PC-9 (cell line): ENCODE data around the gene LSR. TPM values are rescaled to one million over a fixed set of nuclear protein-coding genes. Genes with fewer than 3 reads are reported as not detected.

Experiments used
- BruUV-seq: library from RNA; stranded (reverse); fragments of 400-500 nt; replicated peaks from 2 replicates; lab custom pipeline; 2021; lab: Mats Ljungman, UMichigan
- CTCF ChIA-PET: fragments of 300-600 bp; sonication (Branson Sonifier 250); formaldehyde crosslinking; loops from one replicate; lab custom pipeline; 2022; ENCODE audit warnings: antibody characterized with exemption; lab: Charles Lee
- POLR2A ChIA-PET: fragments of 300-600 bp; sonication (Branson Sonifier 250); formaldehyde crosslinking; loops from one replicate; lab custom pipeline; 2022; ENCODE audit warnings: antibody characterized with exemption; ENCODE audit not compliant: unreplicated experiment; lab: Charles Lee
- DNase-seq, 2 experiments: peaks; one replicate each; pipeline versions ENCODE4 v3.0.0 to v3.0.0-alpha.2; 2015 to 2022; ENCODE audit warnings: mixed read lengths in 1 of 2
- H2AFZ ChIP-seq: fragments of 200-600 bp; sonication (generic); 2 replicates; pipeline ENCODE4 v1.8.1; 2017; ENCODE audit warnings: antibody characterized with exemption
- H3F3A ChIP-seq: fragments of 200-600 bp; sonication (generic); 2 replicates; pipeline ENCODE4 v1.8.1; 2017; ENCODE audit warnings: antibody characterized with exemption, mild to moderate bottlenecking, low read depth; ENCODE audit not compliant: insufficient read depth
- H3K27ac ChIP-seq: fragments of 200-600 bp; sonication (generic); 2 replicates; pipeline ENCODE4 v1.6.1; 2016; ENCODE audit warnings: mixed run types
- H3K27me3 ChIP-seq: fragments of 200-600 bp; sonication (generic); 2 replicates; pipeline ENCODE4 v1.6.1; 2016; ENCODE audit warnings: low read depth, mixed run types; ENCODE audit not compliant: insufficient read depth
- H3K36me3 ChIP-seq: fragments of 200-600 bp; sonication (generic); 2 replicates; pipeline ENCODE4 v1.6.1; 2016; ENCODE audit warnings: low read depth, mixed run types
- H3K4me1 ChIP-seq: fragments of 200-600 bp; sonication (generic); replicated peaks from 2 replicates; pipeline ENCODE4 v1.6.1; 2016; ENCODE audit warnings: mixed run types; ENCODE audit not compliant: insufficient read depth
- H3K4me2 ChIP-seq: fragments of 200-600 bp; sonication (generic); 2 replicates; pipeline ENCODE4 v1.6.1; 2017; ENCODE audit warnings: mixed run types
- H3K4me3 ChIP-seq: fragments of 200-600 bp; sonication (generic); 2 replicates; pipeline ENCODE4 v1.6.1; 2016; ENCODE audit warnings: mixed run types
- H3K79me2 ChIP-seq: fragments of 200-600 bp; sonication (generic); 2 replicates; pipeline ENCODE4 v1.6.1; 2017; ENCODE audit warnings: low read depth, mixed run types
- H3K9me2 ChIP-seq: fragments of 200-600 bp; sonication (generic); 2 replicates; pipeline ENCODE4 v1.8.1; 2017; ENCODE audit warnings: mild to moderate bottlenecking; ENCODE audit not compliant: insufficient read depth
- H3K9me3 ChIP-seq: fragments of 200-600 bp; sonication (generic); 2 replicates; pipeline ENCODE4 v1.8.1; 2016; ENCODE audit warnings: low read depth; ENCODE audit not compliant: insufficient read depth
- H4K20me1 ChIP-seq: fragments of 200-600 bp; sonication (generic); 2 replicates; pipeline ENCODE4 v1.8.1; 2017; ENCODE audit not compliant: insufficient read depth
- CTCF ChIP-seq: fragments of 200-600 bp; sonication (generic); conservative IDR thresholded peaks from 2 replicates; pipeline ENCODE4 v1.6.1; 2017; ENCODE audit warnings: mixed run types, antibody characterized with exemption, mild to moderate bottlenecking, moderate library complexity
- EZH2 ChIP-seq: fragments of 200-600 bp; sonication (generic); IDR thresholded peaks from 2 replicates; pipeline ENCODE4 v1.8.0; 2017; ENCODE audit warnings: antibody characterized with exemption, low read depth
- intact Hi-C: fragments of 100-400 bp; cut with micrococcal nuclease; formaldehyde crosslinking; loops from one replicate; pipeline ENCODE4 v1.10.0; 2022; ENCODE audit not compliant: unreplicated experiment
- total RNA-seq: library from RNA; stranded (reverse); gene quantifications from 2 replicates; pipeline ENCODE4 v1.2.3, GENCODE V29; 2021

The LSR gene
- total RNA-seq, 1 experiment from 2014 or later = 145 TPM

GRCh38 chr19:35260694-35261304 is 12.0 kb downstream of the LSR start:
- intact Hi-C loops = no loop called here
- no peak overlapping the region for H3K4me3 ChIP-seq
- H3K4me1 ChIP-seq = no peaks in the 10 kb centered on the region
- ChIA-PET POLR2A (no interaction called here), CTCF (interaction anchor here (0.6 to 0.7 kb wide), 2 partner anchors 9 to 118 kb away, joined by 3 to 7 read pairs; partner anchors contain the start of gene FXYD7)
- H4K20me1 ChIP-seq = peaks cover 23% of the 10 kb centered on the region
- peaks cover 75% of the 10 kb centered on the region for H3F3A ChIP-seq
- peaks cover 12% of the 10 kb centered on the region for H3K36me3 ChIP-seq
- no peaks in the 10 kb centered on the region for H3K27me3 ChIP-seq
- H3K79me2 ChIP-seq = peaks cover 9% of the 10 kb centered on the region; the same call in 1 of the 2 replicates
- no TSS peak for BruUV-seq
- no peaks in the 10 kb centered on the region for H3K9me3 ChIP-seq
- no peak for DNase-seq
- no peaks in the 10 kb centered on the region for H3K9me2 ChIP-seq
- no peak for TF ChIP-seq CTCF
- TF ChIP-seq EZH2 = no peak
- H2AFZ ChIP-seq = no peak overlapping the region
- H3K4me2 ChIP-seq = no peak overlapping the region
- no peak overlapping the region for H3K27ac ChIP-seq

- Histone ChIP-seq H3K4me1 (peaks cover 2% of the 10 kb centered on the region; the same call in 1 of the 2 replicates), H2AFZ (no peak overlapping the region), H3K4me2 (no peak overlapping the region), H3K36me3 (peaks cover 7% of the 10 kb centered on the region; the same call in 1 of the 2 replicates), H3K27me3 (no peaks in the 10 kb centered on the region), H3K9me3 (no peaks in the 10 kb centered on the region), H3K79me2 (peaks cover 8% of the 10 kb centered on the region; the same call in 1 of the 2 replicates), H3K4me3 (no peak overlapping the region), H3K27ac (no peak overlapping the region), H3F3A (peaks cover 72% of the 10 kb centered on the region), H3K9me2 (no peaks in the 10 kb centered on the region), H4K20me1 (peaks cover 21% of the 10 kb centered on the region)
- ChIA-PET POLR2A (no interaction called here), CTCF (interaction anchor here (0.6 to 0.7 kb wide), 2 partner anchors 35 to 118 kb away, joined by 3 to 7 read pairs; partner anchors contain the start of gene FXYD7)
- intact Hi-C loops = no loop called here
- BruUV-seq = no TSS peak
- no peak for DNase-seq
- no peak for TF ChIP-seq EZH2
- no peak for TF ChIP-seq CTCF
Observed at GRCh38 chr19:35261356-35262100, 12.7 kb downstream of the LSR start.

- H3K9me3 ChIP-seq = no peaks in the 10 kb centered on the region
- DNase-seq = no peak
- 0 out of 2 replicates have a peak, but pooled peaks cover 5% of the 10 kb centered on the region for H3K36me3 ChIP-seq
- ChIA-PET POLR2A (no interaction called here), CTCF (interaction anchor here (0.7 kb wide), 1 partner anchor 36 kb away, joined by 3 read pairs; no protein-coding TSS in a partner anchor)
- no peak for TF ChIP-seq CTCF
- TF ChIP-seq EZH2 = no peak
- no peak overlapping the region for H3K4me3 ChIP-seq
- peaks cover 65% of the 10 kb centered on the region for H3F3A ChIP-seq
- peaks cover 7% of the 10 kb centered on the region; the same call in 1 of the 2 replicates for H3K4me1 ChIP-seq
- no peak overlapping the region for H3K4me2 ChIP-seq
- H3K79me2 ChIP-seq = peaks cover 6% of the 10 kb centered on the region; the same call in 1 of the 2 replicates
- no TSS peak for BruUV-seq
- no peaks in the 10 kb centered on the region for H3K9me2 ChIP-seq
- H3K27ac ChIP-seq = no peak overlapping the region
- H4K20me1 ChIP-seq = peaks cover 19% of the 10 kb centered on the region
- no peaks in the 10 kb centered on the region for H3K27me3 ChIP-seq
- no peak overlapping the region for H2AFZ ChIP-seq
- intact Hi-C loops = no loop called here
Observed at GRCh38 chr19:35262101-35262761, 13.4 kb downstream of the LSR start.
